HFFc6 (cell line): ENCODE measurements around the gene CCDC171. TPM values are rescaled to one million over a fixed set of nuclear protein-coding genes. Genes with fewer than 3 reads are reported as not detected.
A peak's percentile ranks its signal among the peaks of the same experiment; 100 is the strongest.

Experiments
- DNase-seq: peaks from one replicate; pipeline ENCODE4 v3.0.0-alpha.2; 2018
- H3K27ac Mint-ChIP-seq: 2 replicates; pipeline ENCODE4 v1.8.0; 2020; ENCODE audit warnings: mild to moderate bottlenecking, mixed read lengths
- H3K27me3 Mint-ChIP-seq: 2 replicates; pipeline ENCODE4 v1.8.0; 2021; ENCODE audit warnings: mild to moderate bottlenecking, moderate library complexity, mixed read lengths; ENCODE audit not compliant: insufficient read depth
- H3K36me3 Mint-ChIP-seq: 2 replicates; pipeline ENCODE4 v1.8.0; 2021; ENCODE audit warnings: low read depth, mixed read lengths
- H3K4me1 Mint-ChIP-seq: 2 replicates; pipeline ENCODE4 v1.8.0; 2020; ENCODE audit warnings: low read depth, mixed read lengths
- H3K4me3 Mint-ChIP-seq: 2 replicates; pipeline ENCODE4 v1.8.0; 2020; ENCODE audit warnings: mild to moderate bottlenecking, moderate library complexity, mixed read lengths
- H3K9me3 Mint-ChIP-seq: 2 replicates; pipeline ENCODE4 v1.8.0; 2020; ENCODE audit warnings: mild to moderate bottlenecking, mixed read lengths
- total RNA-seq, 6 experiments: library from RNA; stranded (reverse); fragmentation: NEBNext Ultra II Directional; extraction: Animal tissue kit (Norgen Biotek cat#: 25700); gene quantifications; 2 replicates in 1 of 6; 3 replicates in 5 of 6; pipeline ENCODE4 v1.2.3, GENCODE V29; 2021
- TF ChIP-seq, protein P1 (sequence below): fragments of 200-600 bp; sonication (generic); IDR thresholded peaks from 2 replicates; pipeline ENCODE4 v1.5.0; 2021; ENCODE audit warnings: antibody characterized with exemption, mild to moderate bottlenecking

The CCDC171 gene
- total RNA-seq, 6 experiments from 2014 or later, result 0.48 to 0.86 (median 0.57) TPM

DNA sequence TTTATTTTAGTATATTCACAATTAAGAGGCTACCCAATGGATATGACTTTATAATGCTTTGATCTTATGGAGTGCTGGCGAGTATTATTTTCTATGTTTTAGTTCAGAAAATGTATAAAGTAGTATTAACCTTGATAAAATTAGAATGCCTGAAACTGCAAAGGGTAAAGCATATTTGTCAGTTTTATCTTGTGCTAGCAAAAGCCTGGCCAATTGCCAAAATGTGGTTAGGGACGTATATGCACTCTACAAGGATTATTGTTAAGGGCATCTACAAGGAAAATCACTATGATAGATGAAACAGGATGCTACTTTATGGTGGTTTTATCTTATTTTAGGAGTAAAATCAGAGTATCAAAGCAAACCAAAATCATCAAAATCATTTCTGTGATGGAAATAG is 281.7 kb downstream of the CCDC171 start:
- TF ChIP-seq, protein P1, sequence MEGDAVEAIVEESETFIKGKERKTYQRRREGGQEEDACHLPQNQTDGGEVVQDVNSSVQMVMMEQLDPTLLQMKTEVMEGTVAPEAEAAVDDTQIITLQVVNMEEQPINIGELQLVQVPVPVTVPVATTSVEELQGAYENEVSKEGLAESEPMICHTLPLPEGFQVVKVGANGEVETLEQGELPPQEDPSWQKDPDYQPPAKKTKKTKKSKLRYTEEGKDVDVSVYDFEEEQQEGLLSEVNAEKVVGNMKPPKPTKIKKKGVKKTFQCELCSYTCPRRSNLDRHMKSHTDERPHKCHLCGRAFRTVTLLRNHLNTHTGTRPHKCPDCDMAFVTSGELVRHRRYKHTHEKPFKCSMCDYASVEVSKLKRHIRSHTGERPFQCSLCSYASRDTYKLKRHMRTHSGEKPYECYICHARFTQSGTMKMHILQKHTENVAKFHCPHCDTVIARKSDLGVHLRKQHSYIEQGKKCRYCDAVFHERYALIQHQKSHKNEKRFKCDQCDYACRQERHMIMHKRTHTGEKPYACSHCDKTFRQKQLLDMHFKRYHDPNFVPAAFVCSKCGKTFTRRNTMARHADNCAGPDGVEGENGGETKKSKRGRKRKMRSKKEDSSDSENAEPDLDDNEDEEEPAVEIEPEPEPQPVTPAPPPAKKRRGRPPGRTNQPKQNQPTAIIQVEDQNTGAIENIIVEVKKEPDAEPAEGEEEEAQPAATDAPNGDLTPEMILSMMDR, result no peak
- H3K36me3 Mint-ChIP-seq, result no peaks in the 10 kb centered on the region
- no peak for DNase-seq
- no peak overlapping the region for H3K4me3 Mint-ChIP-seq
- no peak overlapping the region for H3K27ac Mint-ChIP-seq
- peaks cover 3% of the 10 kb centered on the region; the same call in 1 of the 2 replicates for H3K27me3 Mint-ChIP-seq
- H3K4me1 Mint-ChIP-seq, result peaks cover 6% of the 10 kb centered on the region
- H3K9me3 Mint-ChIP-seq, result no peaks in the 10 kb centered on the region

DNA sequence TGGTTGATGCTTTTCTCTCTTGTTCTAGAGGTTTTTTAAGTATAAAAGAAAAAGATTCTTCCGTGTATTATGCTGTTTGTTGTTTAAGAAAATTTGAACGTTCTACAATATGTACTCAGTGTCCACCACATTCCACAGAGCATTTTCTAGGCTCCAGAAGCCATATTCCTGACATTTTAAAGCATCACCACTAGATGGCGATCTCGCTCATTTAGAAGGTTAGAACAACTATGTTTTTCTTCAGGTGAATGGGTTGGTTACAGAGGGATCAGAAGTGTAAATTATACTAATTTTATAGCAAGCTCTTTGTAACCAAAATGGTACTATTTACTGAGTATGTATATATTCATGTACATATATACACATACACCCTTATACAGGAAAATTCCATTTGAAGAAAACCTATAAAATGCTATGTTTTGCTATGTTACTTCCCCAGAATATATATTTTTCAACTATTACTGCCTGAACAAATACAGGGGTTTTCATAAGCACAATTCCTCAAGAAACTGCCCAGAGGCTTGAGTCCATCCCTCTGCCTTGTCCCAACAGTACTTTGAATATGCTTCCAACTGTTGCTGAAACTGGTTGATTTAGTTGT is 284.3 kb downstream of the CCDC171 start:
- TF ChIP-seq, protein P1, result peak; percentile 92
- no peaks in the 10 kb centered on the region for H3K9me3 Mint-ChIP-seq
- DNase-seq, result peak; percentile 57

DNA sequence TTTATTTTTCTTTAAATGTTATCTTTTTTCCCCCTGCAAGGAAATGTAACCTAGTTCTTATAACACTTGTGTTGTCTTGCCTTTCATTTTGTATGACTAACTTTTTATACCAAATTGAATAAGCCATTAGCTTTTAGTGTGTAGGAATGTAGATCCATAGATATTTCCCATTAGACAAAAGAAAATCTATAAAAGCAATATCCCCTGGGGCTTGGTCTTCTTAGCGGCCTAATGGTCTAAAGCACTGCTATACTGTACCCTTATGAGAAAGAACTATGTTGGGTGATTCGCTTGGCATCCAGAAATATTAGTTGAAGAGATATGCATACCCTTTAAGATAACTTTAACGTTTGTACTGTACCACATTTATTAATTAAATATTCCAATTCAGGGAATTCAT is 289.2 kb downstream of the CCDC171 start:
- TF ChIP-seq, protein P1, result no peak
- Mint-ChIP-seq H3K27me3 (no peaks in the 10 kb centered on the region), H3K36me3 (no peaks in the 10 kb centered on the region), H3K9me3 (no peaks in the 10 kb centered on the region), H3K4me3 (no peak overlapping the region), H3K27ac (no peak overlapping the region), H3K4me1 (peaks cover 2% of the 10 kb centered on the region)
- no peak for DNase-seq

More for the DNA sequence above, 284.3 kb downstream of the CCDC171 start:
- no peaks in the 10 kb centered on the region for H3K27me3 Mint-ChIP-seq
- no peak overlapping the region for H3K4me3 Mint-ChIP-seq
- peaks cover 6% of the 10 kb centered on the region for H3K4me1 Mint-ChIP-seq
- no peaks in the 10 kb centered on the region for H3K36me3 Mint-ChIP-seq
- H3K27ac Mint-ChIP-seq, result no peak overlapping the region

DNA sequence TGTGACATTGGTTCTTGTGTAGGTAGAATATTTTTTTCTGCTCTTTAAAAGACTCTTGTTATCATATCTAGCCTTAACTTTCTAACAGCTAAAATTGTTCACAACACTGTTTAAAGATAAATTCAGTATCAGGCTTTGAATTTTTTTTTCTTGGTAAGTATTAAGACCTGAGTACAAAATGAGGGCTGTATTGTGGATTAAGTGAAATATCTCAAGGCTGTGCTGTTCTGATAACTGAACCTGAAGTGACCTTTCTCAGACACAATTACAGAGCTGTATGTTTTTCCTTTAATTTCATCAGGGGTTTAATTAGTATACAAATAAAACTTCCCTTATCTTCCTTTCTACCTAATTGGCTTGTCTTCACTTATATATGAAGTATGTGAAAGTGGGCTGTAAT is 290.5 kb downstream of the CCDC171 start:
- no peaks in the 10 kb centered on the region for H3K4me1 Mint-ChIP-seq
- no peak overlapping the region for H3K27ac Mint-ChIP-seq
- no peak overlapping the region for H3K4me3 Mint-ChIP-seq
- no peaks in the 10 kb centered on the region for H3K27me3 Mint-ChIP-seq
- no peaks in the 10 kb centered on the region for H3K9me3 Mint-ChIP-seq
- TF ChIP-seq, protein P1, result no peak
- DNase-seq, result no peak
- no peaks in the 10 kb centered on the region for H3K36me3 Mint-ChIP-seq

DNA sequence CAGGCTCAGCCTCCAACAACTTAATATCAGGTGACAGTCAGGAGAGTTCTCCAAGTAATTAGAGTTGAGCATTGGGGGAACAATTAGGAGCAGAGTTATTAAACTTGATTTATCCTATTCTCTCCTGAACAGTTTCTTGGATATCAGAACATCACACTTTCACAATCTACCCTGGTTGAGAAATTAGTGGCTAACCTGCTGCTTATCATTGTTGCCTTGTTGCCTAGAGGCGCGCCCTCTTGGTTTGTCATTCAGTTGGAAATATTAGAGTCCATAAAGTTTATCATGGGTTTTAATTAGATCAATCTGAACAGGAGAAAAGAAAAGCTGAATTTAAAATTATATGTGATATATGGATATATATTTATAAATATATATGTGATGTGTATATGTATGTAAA is 291.1 kb downstream of the CCDC171 start:
- TF ChIP-seq, protein P1, result no peak
- no peaks in the 10 kb centered on the region for H3K4me1 Mint-ChIP-seq
- H3K9me3 Mint-ChIP-seq, result no peaks in the 10 kb centered on the region
- no peak overlapping the region for H3K27ac Mint-ChIP-seq
- no peaks in the 10 kb centered on the region for H3K36me3 Mint-ChIP-seq
- no peak overlapping the region for H3K4me3 Mint-ChIP-seq
- no peak for DNase-seq
- no peaks in the 10 kb centered on the region for H3K27me3 Mint-ChIP-seq
